HG03432 (cell line): ENCODE data around the gene CFTR.
"Not testable (repeated sequence)": the region's sequence is repeated elsewhere in the genome, so short reads cannot be mapped to it uniquely, and the experiment has no call there.

Experiments
- ATAC-seq: cut with Tn5 transposase; IDR thresholded peaks from one replicate; pipeline ENCODE4 v1.9.1; 2021; ENCODE audit warnings: mild to moderate bottlenecking, moderate library complexity; ENCODE audit not compliant: unreplicated experiment

CFTR gene

GRCh38 chr7:117493460-117493859 is 13.6 kb downstream of the CFTR start:
- no peak for ATAC-seq

- ATAC-seq, result no peak
Observed at GRCh38 chr7:117495308-117495707, 15.5 kb downstream of the CFTR start.

DNA sequence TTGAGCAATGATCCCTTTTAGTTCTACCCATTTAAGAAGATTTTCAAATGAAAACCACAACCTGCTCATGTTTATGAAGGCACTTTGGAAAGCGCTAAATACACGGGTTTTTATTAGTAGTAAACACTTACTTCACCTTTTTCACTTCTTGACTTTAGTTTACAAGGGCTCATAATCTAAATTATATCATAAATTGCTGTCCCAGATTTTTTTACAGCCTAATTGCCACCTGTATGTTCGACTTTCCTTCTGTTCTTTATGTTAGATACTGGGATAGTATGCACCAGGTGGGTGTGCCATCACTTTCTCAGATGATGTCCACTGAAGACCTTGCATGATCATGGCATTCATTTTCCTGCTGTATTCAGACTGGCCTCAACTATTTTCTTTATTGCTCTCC is 22.5 kb downstream of the CFTR start:
- ATAC-seq, result no peak

- ATAC-seq, result no peak
Observed at GRCh38 chr7:117505238-117505637, 25.4 kb downstream of the CFTR start.

- ATAC-seq, result no peak
Observed at GRCh38 chr7:117508676-117509075, 28.9 kb downstream of the CFTR start.

DNA sequence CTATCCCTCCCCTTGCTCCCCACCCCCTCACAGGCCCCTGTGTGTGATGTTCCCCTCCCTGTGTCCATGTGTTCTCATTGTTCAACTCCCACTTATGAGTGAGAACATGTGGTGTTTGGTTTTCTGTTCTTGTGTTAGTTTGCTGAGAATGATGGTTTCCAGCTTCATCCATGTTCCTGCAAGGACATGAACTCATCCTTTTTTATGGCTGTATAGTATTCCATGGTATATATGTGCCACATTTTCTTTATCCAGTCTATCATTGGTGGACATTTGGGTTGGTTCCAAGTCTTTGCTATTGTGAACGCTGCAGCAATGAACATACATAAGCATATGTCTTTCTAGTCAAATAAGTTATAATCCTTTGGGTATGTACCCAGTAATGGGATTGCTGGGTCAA is 37.4 kb downstream of the CFTR start:
- not testable (repeated sequence) for ATAC-seq

DNA sequence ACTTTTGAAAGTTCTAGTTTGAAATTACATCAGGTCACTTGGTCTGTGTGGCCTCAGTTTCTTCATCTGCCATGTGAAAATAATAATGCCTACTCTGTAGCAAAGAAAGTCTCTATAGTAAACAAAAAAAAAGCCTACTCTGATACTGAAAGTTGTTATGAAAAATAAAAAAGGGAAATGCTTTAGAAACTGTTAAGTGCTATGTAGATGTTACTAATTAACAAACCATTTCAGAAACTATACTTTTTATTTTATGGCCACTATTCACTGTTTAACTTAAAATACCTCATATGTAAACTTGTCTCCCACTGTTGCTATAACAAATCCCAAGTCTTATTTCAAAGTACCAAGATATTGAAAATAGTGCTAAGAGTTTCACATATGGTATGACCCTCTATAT is 50.6 kb downstream of the CFTR start:
- no peak for ATAC-seq

GRCh38 chr7:117531595-117532244 is 51.9 kb downstream of the CFTR start:
- ATAC-seq, result no peak

DNA sequence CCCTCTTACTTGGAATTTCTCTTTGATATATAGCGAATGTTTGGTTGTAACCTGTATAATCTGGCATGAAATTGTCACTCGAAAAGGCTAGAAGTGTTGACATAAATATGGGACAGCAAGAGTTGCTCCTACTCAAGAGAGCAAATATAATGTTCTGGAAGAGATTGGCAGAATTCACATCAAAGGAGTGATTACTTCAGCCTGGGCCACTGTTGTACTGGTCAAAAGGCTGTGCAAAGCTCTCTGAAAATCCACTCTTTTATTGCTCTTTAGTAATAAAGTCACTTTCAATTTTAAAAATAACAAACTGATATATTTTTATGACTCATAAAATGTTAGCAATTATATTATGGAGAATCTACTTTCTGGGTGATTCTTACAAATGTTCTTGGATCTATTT is 58.2 kb downstream of the CFTR start:
- ATAC-seq, result no peak

- ATAC-seq, result no peak
Observed at GRCh38 chr7:117544061-117544460, 64.2 kb downstream of the CFTR start.

DNA sequence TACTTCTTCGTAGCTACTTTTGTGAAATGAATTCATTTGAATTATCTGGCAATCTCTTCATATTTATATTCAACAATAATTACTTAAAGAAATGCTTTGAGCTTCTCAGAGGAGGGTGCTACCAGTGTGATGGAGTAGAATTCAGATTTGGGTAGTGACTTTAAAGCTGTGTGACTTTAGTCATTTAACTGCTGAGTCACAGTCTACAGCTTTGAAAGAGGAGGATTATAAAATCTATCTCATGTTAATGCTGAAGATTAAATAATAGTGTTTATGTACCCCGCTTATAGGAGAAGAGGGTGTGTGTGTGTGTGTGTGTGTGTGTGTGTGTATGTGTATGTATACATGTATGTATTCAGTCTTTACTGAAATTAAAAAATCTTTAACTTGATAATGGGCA is 68.2 kb downstream of the CFTR start:
- ATAC-seq, result no peak

GRCh38 chr7:117550625-117551024 is 70.8 kb downstream of the CFTR start:
- no peak for ATAC-seq

GRCh38 chr7:117552660-117553059 is 72.8 kb downstream of the CFTR start:
- no peak for ATAC-seq

DNA sequence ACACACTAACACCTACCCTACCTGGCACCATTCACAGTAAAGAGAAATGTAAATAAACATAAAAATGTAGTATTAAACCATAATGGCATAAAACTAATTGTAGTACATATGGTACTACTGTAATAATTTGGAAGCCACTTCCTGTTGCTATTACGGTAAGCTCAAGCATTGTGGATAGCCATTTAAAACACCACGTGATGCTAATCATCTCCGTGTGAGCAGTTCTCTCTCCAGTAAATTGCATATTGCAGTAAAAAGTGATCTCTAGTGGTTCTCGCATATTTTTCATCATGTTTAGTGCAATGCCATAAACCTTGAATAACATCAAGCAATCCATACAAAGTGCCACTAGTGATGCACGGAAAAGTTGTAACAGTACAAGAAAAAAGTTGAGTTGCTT is 75.4 kb downstream of the CFTR start:
- ATAC-seq, result no peak

- ATAC-seq, result no peak
Observed at GRCh38 chr7:117559391-117559790, 79.6 kb downstream of the CFTR start.

DNA sequence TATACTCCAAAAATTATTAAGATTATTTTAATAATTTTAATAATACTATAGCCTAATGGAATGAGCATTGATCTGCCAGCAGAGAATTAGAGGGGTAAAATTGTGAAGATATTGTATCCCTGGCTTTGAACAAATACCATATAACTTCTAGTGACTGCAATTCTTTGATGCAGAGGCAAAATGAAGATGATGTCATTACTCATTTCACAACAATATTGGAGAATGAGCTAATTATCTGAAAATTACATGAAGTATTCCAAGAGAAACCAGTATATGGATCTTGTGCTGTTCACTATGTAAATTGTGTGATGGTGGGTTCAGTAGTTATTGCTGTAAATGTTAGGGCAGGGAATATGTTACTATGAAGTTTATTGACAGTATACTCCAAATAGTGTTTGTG is 80.2 kb downstream of the CFTR start:
- ATAC-seq, result no peak

GRCh38 chr7:117562759-117563158 is 82.9 kb downstream of the CFTR start:
- no peak for ATAC-seq

- ATAC-seq, result peak; percentile 63
Observed at GRCh38 chr7:117564080-117564479, 84.3 kb downstream of the CFTR start.

DNA sequence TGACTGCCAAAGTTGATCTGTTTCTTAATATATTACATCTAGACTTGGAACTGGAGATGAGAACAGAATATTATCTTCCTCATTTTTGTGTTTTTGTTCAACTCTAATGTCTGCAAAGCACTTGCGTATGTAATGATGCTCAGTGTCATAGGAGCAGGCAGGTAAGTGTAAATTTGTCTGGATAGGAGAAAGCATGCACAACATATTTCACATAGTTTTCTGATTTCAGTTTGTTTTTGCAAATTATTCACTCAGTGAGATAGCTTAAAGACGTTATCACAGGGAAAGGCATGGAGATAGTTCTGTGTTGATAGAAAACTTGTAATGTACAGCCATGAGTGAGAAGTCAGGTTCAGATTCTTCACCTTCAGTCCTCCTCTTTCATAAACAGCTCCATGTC is 84.8 kb downstream of the CFTR start:
- no peak for ATAC-seq

DNA sequence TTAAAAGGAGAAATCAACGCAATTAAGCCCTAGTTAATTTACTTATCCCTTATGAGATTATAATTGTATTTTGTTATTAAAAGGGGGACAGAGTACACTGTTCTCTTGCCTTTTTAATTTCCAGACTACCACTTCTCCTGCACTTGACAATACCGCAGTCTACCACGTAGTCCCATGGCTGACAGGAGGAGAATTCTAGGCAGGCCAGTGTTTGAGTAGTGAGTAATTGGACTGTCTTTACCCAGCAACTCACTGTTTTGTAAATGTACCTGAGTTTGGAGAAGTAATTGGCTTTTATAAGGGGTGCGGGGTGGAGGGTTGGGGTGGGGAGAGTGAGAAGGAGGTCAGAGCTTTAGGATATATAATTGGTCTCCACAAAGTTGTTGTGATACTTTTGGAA is 85.4 kb downstream of the CFTR start:
- ATAC-seq, result no peak

- no peak for ATAC-seq
Observed at GRCh38 chr7:117567781-117568180, 88.0 kb downstream of the CFTR start.

GRCh38 chr7:117572856-117573620 is 93.2 kb downstream of the CFTR start:
- no peak for ATAC-seq

GRCh38 chr7:117581424-117581823 is 101.6 kb downstream of the CFTR start:
- no peak for ATAC-seq
